ENCODE measurements around the gene AFF1. TPM values are rescaled to one million over a fixed set of nuclear protein-coding genes. Genes with fewer than 3 reads are reported as not detected.

Gene AFF1
- total RNA-seq, 2 donors from 2014 or later = 89.5 to 97.5 TPM

DNA sequence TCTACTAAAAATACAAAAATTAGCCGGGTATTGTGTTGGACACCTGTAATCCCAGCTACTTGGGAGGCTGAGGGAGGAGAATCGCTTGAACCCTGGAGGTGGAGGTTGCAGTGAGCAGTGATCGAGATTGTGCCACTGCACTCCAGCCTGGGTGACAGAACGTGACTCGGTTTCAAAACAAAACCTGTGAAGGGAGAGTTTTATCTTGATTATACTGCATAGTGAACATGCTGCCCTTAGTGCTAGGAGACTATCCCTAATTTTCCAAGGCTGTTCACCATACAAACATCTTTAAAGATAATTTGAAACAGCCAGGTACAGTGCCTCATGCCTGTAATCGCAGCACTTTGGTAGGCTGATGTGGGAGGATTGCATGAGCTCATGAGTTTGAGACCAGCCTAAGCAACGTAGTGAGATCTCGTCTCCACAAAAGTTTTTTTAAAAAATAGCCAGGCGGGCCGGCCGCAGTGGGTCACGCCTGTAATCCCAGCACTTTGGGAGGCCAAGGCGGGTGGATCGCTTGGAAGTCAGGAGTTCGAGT is 6.2 kb downstream of the AFF1 start:
- intact Hi-C loops (cut with DNase I) = loop anchor here in 1 of 2 donors (10.0 kb wide), 1 partner anchor 294 kb away; no protein-coding TSS in a partner anchor
- DNase-seq (ENCODE audit: low spot score) = no peak

DNA sequence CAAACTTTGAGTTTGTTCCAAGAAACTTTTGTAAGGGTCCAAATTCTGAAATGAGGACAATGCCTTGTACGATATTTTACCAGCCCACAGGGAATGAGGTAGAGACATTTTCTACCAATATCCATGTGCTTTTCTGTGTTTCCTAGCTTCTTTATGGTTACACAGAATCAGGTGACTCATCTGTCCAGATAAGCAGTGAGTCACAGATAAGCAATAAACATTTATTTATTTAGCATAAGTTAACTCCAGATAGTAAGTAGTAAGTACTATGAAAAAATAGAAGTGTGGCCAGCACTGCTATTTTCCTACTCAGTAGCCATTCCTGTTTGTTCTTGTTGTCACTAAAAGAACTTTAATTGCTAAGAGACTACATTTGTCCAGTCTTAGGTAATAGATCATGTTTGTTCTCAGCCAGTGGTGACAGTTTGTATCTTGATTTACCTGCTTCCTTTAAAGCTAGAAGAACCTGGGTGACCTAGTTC is 7.4 kb downstream of the AFF1 start:
- DNase-seq (ENCODE audit: low spot score) = no peak
- intact Hi-C loops (cut with DNase I) = loop anchor here in 1 of 2 donors (10.0 kb wide), 1 partner anchor 293 kb away; no protein-coding TSS in a partner anchor

DNA sequence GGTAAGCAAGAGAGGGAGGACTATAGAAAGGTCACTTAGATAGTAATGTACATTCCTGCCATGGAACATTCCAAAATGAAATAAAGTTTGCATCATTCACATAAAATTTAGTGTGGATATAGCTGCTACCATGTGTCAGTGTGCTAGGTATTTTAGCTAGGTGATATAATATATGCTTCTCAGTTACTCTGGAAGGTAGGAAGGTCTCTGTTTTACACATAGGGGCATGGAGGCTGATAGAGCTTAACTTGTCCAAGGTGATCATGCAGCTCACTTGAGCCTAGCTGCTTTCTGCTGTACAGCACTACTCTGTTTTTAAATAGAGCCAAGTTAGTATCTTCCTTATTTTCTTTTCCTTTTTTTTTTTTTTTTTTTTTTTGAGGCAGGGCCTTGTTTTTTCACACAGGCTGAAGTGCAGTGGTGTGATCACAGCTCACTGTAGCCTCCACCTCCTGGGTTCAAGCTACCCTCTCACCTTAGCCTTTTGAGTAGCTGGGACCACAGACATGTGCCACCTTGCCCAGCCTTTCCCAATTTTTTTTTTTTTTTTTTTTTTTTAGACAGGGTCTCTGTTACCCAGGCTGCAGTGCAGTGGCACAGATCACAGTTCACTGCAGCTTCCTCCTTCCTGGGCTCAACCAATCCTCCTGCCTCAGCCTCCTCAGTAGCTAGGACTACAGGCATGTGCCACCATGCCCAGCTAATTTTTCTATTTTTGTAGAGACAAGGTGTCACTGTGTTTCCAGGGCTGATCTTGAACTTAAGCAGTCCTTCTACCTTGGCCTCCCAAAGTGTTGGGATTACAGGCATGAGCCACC is 10.4 kb downstream of the AFF1 start:
- intact Hi-C loops (cut with DNase I) = loop anchor here in 1 of 2 donors (10.0 kb wide), 1 partner anchor 290 kb away; no protein-coding TSS in a partner anchor

GRCh38 chr4:86946868-86947500 is 12.2 kb downstream of the AFF1 start:
- DNase-seq (ENCODE audit: low spot score) = no peak
- intact Hi-C loops (cut with DNase I) = loop anchor here in 1 of 2 donors (10.0 kb wide), 1 partner anchor 288 kb away; no protein-coding TSS in a partner anchor

More for the DNA sequence above, 10.4 kb downstream of the AFF1 start:
- DNase-seq (ENCODE audit: low spot score) = no peak

DNA sequence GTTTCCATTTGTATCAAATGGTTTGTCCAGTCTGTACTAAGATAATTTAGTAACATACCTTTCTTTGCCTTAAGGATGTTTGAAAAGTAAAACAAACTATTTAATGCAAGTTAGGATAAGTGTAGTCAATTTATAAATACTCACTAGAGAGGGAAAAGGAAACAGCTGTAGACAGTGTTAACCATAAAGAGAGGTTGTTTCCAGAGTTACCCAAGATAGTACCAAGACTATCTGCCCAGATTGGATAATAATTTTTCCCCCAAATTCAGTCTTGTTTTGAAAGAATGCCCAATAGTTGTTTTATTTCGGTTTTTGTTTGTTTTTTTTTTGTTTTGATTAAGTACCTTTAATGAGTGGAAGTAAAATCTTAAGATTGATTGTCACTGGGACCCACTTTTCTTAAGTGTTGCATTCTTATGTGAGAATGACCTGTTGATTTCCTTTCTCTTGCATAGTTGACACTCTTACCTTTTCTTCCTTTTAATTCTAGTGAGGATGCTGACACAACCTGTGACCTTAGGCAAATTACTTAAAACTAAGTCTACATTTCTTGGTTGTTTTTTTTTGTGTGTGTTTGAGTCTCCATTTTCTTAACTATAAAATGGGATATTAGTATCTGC is 12.8 kb downstream of the AFF1 start:
- intact Hi-C loops (cut with DNase I) = loop anchor here in 1 of 2 donors (10.0 kb wide), 1 partner anchor 287 kb away; no protein-coding TSS in a partner anchor
- no peak for DNase-seq (ENCODE audit: low spot score)

GRCh38 chr4:86948276-86948675 is 13.5 kb downstream of the AFF1 start:
- DNase-seq (ENCODE audit: low spot score) = no peak
- intact Hi-C loops (cut with DNase I) = loop anchor here in 1 of 2 donors (10.0 kb wide), 1 partner anchor 287 kb away; no protein-coding TSS in a partner anchor

- no peak for DNase-seq (ENCODE audit: low spot score)
- intact Hi-C loops (cut with DNase I) = no loop called here
Measured at GRCh38 chr4:86950831-86951525, 16.2 kb downstream of the AFF1 start.

DNA sequence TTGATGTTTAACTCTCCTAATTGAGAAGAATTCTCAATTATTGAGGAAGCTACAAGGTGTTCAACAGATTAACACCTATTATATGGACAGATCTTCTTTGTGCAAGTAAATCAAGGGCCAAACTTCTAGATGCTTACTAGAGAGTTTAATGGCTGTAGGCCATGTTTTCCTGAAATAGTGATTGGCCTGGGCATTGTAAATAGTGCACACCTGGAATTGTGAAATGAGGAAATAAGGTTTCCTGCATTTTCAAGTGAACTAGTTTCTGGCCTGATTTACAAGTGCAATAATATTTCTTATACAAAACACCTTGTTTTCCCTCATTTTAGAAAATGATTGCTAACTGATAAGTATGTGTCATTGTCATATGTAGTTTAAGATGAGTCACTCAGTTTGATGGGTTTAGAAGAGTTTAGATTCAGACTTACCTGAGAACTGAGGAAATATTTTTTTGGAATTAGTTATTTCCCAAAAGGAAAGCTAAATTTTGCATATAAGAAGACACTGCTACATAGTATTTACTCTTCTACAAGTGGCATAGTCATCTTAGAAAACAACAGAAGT is 21.2 kb downstream of the AFF1 start:
- intact Hi-C loops (cut with DNase I) = loop anchor here in 1 of 2 donors (5.0 kb wide), 1 partner anchor 1816 kb away; no protein-coding TSS in a partner anchor
- no peak for DNase-seq (ENCODE audit: low spot score)

- no peak for DNase-seq (ENCODE audit: low spot score)
- intact Hi-C loops (cut with DNase I) = loop anchor here in 1 of 2 donors (5.0 kb wide), 1 partner anchor 1815 kb away; no protein-coding TSS in a partner anchor
Measured at GRCh38 chr4:86957215-86957614, 22.4 kb downstream of the AFF1 start.

DNA sequence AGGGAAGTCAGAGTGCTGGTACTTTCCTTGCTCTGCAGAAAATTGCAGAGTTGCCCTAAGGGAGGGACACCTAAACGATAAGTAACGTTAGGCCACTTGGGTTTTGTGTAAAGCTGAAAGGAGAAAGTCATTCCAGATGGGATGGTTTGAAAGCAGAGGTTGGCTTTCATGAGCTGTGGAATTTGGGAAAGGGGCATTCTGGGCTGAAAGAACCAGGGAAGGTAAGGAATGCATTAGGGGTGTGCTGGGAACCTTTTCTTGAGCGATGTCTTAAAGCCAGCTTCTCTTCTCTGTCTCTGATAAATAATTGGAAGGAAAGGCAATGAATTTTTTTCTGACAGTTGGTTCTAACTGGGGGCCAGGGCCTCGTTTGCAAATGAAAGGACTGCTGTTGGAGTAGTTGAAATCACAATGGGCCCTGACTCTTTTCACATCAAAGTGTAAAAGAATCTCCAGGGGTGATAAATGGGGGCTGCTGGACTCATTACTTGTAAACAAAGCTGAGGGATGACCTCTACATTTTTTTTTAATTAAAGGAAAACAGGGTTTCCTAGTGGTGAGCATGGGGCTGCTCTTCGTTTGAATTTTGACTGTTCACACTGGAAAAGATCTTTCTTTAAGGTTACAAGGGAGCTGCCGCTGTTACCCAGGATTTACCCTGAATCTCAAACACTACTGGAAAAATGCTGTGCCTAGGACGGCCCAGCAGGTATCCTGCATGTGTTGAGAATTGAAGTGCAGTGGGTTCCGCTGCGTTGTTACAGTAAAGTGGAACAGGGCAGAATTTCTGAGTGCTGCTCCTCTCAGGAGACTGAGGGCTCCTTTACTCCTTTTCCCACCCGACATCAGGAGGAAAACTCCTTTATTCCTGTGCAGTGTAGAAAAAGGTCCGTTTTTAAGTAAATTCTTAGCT is 25.0 kb downstream of the AFF1 start:
- intact Hi-C loops (cut with DNase I) = loop anchor here in 1 of 2 donors (5.0 to 10.0 kb wide), 2 partner anchors 865 to 1812 kb away; no protein-coding TSS in a partner anchor

DNA sequence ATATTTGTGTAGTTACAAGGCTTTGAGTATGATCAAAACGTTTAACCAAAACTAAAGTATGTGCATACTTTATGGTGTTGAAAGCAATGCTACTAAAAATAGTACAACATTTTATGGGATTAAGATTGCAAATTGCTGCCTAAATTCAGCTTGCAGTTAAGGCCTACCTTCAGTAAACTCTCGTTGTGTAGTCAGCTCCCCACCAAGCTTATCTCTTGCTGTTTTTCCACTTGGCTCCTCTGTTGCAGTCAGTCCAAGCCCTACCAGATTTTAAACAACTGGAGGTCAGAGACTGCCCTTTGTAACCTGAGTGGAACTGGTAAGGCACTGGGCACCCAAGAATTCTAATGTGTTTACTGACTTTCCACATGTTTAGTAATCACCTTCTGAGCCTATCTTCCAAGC is 25.7 kb downstream of the AFF1 start:
- intact Hi-C loops (cut with DNase I) = loop anchor here in 1 of 2 donors (10.0 kb wide), 1 partner anchor 866 kb away; no protein-coding TSS in a partner anchor
- no peak for DNase-seq (ENCODE audit: low spot score)

More for the DNA sequence above, 25.0 kb downstream of the AFF1 start:
- DNase-seq (ENCODE audit: low spot score) = no peak

GRCh38 chr4:86961116-86961515 is 26.3 kb downstream of the AFF1 start:
- intact Hi-C loops (cut with DNase I) = loop anchor here in 1 of 2 donors (10.0 kb wide), 1 partner anchor 866 kb away; no protein-coding TSS in a partner anchor

DNA sequence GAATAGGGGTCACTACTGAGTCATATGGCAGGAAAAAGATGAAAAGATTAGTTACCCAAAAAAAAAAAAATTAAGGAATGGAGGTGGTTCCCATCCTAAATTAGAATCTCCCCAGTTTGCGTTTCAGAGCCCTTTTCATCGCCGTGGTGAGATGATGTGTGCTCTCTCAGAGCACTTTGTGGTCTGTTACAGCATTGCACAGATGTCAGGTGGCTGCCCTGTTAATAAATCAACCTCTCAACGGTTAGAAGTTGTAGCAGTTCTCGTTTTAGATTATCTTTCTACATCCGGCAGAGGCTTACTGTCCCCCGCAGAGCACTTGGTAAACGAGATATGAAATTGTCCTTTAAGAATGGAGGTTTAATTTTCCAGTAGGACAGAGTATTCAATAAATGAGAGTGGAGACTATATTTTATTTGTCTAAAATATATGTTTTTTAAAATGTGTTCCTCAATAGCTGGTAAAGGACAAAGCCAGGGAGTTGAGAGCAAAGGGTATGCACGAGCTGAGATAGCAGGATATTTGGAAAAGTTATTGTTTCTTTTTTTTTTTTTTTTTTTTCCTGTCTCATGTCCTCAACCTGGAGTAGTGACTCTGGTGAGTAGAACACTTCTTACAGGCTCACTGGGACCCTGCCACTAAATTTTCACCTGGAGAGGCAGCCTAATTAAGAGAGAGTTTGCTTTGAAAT is 26.9 kb downstream of the AFF1 start:
- intact Hi-C loops (cut with DNase I) = loop anchor here in 1 of 2 donors (10.0 kb wide), 1 partner anchor 867 kb away; no protein-coding TSS in a partner anchor

More at GRCh38 chr4:86961116-86961515, 26.3 kb downstream of the AFF1 start:
- no peak for DNase-seq (ENCODE audit: low spot score)

DNA sequence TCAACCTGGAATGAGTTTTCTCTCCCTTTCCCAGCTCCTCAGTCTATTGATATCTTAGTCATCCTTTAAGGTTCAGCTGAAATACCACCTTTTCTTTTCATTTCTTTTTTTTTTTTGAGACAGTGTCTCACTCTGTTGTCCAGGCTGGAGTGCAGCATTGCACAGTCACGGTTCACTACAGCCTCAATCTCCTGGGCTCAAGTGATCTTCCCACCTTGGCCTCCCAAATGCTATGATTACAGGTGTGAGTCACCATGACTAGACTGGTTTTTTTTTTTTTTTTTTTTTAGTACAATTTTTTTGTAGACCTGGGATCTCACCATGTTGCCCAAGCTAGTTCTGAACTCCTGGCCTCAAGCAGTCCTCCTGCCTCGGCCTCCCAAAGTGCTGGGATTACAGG is 28.9 kb downstream of the AFF1 start:
- intact Hi-C loops (cut with DNase I) = loop anchor here in 1 of 2 donors (10.0 kb wide), 1 partner anchor 869 kb away; no protein-coding TSS in a partner anchor
- no peak for DNase-seq (ENCODE audit: low spot score)

More for the DNA sequence above, 26.9 kb downstream of the AFF1 start:
- no peak for DNase-seq (ENCODE audit: low spot score)

DNA sequence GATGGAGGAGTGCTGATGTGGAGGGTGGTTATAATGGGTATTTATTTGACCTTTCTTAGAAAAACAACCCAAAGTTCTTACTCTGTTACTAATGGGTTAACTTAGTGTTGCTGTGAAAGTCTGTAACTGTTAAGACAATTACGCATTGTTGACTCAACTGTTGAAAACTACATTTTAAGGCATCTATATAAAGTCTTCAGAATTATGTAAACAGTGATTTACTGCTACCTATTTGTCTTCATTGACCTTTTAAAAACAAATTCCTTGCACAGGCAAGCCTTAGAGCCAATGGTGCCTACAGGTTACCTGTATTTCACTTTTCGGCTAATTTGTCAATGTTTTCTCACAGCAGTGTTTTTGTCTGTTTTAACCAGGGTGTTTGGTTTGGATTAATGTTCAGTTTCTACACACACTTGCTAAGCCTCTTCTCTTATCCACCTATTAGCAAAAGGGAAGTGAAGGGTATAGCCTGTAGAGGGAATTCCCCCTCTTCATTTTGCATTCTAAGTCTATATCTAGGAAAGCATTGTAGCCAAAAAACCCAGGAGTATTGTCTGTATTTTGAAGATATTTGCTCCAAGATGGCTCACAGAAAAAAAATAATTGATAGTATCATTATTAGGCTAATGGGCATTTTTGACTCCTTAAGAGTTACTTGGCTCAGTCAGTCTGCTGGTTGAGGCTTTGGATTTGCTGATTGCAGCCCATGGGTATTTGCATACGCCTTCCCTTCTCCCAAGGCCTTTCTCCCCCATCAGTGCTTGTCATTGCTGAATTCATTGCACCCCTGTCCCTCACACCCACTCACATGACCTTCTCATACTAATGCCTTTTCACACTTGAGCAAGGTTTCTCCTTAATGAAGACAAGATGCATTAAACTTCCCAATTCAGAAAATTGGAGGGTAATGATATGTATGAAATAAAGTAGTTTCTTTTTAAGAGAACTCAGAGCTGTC is 30.5 kb downstream of the AFF1 start:
- no peak for DNase-seq (ENCODE audit: low spot score)
- intact Hi-C loops (cut with DNase I) = loop anchor here in 1 of 2 donors (10.0 kb wide), 1 partner anchor 870 kb away; no protein-coding TSS in a partner anchor
